SH-SY5Y (cell line): ENCODE results near the gene VMP1.

Source experiments
- GATA2 ChIP-seq: IDR thresholded peaks from 2 replicates; pipeline ENCODE4 v1.6.1; 2011; ENCODE audit warnings: mild to moderate bottlenecking, low read depth, low read length
- GATA3 ChIP-seq: IDR thresholded peaks from 2 replicates; pipeline ENCODE4 v1.6.1; 2011; ENCODE audit warnings: low read depth, mild to moderate bottlenecking, low read length, moderate library complexity

GRCh38 chr17:59776577-59776976, 69.1 kb downstream of the VMP1 start:
- TF ChIP-seq GATA2 (no peak), GATA3 (no peak)
